GM13977 (cell line): ENCODE measurements around the gene LMNTD1.
"Not testable (repeated sequence)": the region's sequence is repeated elsewhere in the genome, so short reads cannot be mapped to it uniquely, and the experiment has no call there.

ENCODE experiments used
- DNase-seq: peaks from one replicate; pipeline ENCODE4 v3.0.0; 2012; ENCODE audit warnings: low spot score
- CTCF ChIP-seq: IDR thresholded peaks from 2 replicates; pipeline ENCODE4 v1.5.1; 2012; ENCODE audit warnings: mild to moderate bottlenecking, control low read depth; ENCODE audit not compliant: insufficient read depth; ENCODE audit errors: extremely low read depth, missing control alignments
- in situ Hi-C: fragments of 300-500 bp; cut with MboI; formaldehyde crosslinking; loops from one replicate; pipeline ENCODE4 v1.12.0; 2022; ENCODE audit warnings: low sequenced_read_pairs, low pct_unique_long_range_greater_than_20kb, mixed read lengths, inconsistent platforms; ENCODE audit not compliant: unreplicated experiment

Gene LMNTD1

GRCh38 chr12:25497021-25497420, 56.1 kb downstream of the LMNTD1 start:
- in situ Hi-C loops = no loop called here
- DNase-seq = no peak
- TF ChIP-seq CTCF = no peak

- no peak for DNase-seq
- in situ Hi-C loops = no loop called here
- no peak for TF ChIP-seq CTCF
These were observed 56.9 kb downstream of the LMNTD1 start for GRCh38 chr12:25496098-25496587.

- in situ Hi-C loops = no loop called here
- DNase-seq = no peak
- TF ChIP-seq CTCF = no peak
These were observed 57.6 kb downstream of the LMNTD1 start for GRCh38 chr12:25495331-25496097.

- DNase-seq = no peak
- in situ Hi-C loops = no loop called here
- no peak for TF ChIP-seq CTCF
These were observed 58.2 kb downstream of the LMNTD1 start for GRCh38 chr12:25494926-25495325.

- in situ Hi-C loops = no loop called here
- no peak for DNase-seq
- no peak for TF ChIP-seq CTCF
These were observed 59.4 kb downstream of the LMNTD1 start for GRCh38 chr12:25493682-25494081.

GRCh38 chr12:25491396-25492325, 61.4 kb downstream of the LMNTD1 start:
- no peak for TF ChIP-seq CTCF
- DNase-seq = no peak
- in situ Hi-C loops = no loop called here

- DNase-seq, in situ Hi-C loops: not testable (repeated sequence)
These were observed 63.9 kb downstream of the LMNTD1 start for GRCh38 chr12:25488956-25489870.
